Activated effector memory CD4-positive, alpha-beta T cell treated with anti-CD3 and anti-CD28 coated beads, Interleukin-2, amount 50 U/mL, for 16 hours (primary cell): ENCODE results near the gene CCR3.

ENCODE experiments used
- DNase-seq: peaks from one replicate; pipeline ENCODE4 v3.0.0-alpha.2; 2020

Gene CCR3

GRCh38 chr3:46299608-46300460 lies 57.6 kb downstream of the CCR3 start:
- no peak for DNase-seq

- no peak for DNase-seq
These were observed 58.2 kb downstream of the CCR3 start for GRCh38 chr3:46300461-46300789.

- no peak for DNase-seq
These were observed 59.0 kb downstream of the CCR3 start for GRCh38 chr3:46301122-46301835.

GRCh38 chr3:46303240-46303639 lies 61.0 kb downstream of the CCR3 start:
- DNase-seq = no peak

GRCh38 chr3:46304739-46305138 lies 62.5 kb downstream of the CCR3 start:
- no peak for DNase-seq

- DNase-seq = no peak
These were observed 70.7 kb downstream of the CCR3 start for GRCh38 chr3:46312991-46313390.

GRCh38 chr3:46314517-46314916 lies 72.3 kb downstream of the CCR3 start:
- no peak for DNase-seq

GRCh38 chr3:46316206-46316605 lies 73.9 kb downstream of the CCR3 start:
- no peak for DNase-seq
